ENCODE results near the gene DNAJB8.

Gene DNAJB8

GRCh38 chr3:128462341-128462910 is 4.3 kb downstream of the DNAJB8 start:
- H3K9ac ChIP-seq (ENCODE audit: insufficient read length): no peak overlapping the region
- TF ChIP-seq POLR2AphosphoS5 (IDR thresholded peaks at IDR 0.05; ENCODE audit: borderline replicate concordance, low read depth, low read length) (no peak), FOXP2 (optimal IDR thresholded peaks at IDR 0.05; ENCODE audit: control extremely low read depth, extremely low read length, insufficient read depth) (no peak), EZH2 (IDR thresholded peaks at IDR 0.05) (no peak)
- no peaks in the 10 kb centered on the region for H3K9me3 ChIP-seq (ENCODE audit: low read depth, low read length)
- H3K36me3 ChIP-seq (ENCODE audit: insufficient read depth, low read length): no peaks in the 10 kb centered on the region
- H3K27ac ChIP-seq: no peak overlapping the region
- DNase-seq (ENCODE audit: low read depth, low spot score): no peak
- no peak overlapping the region for H3K4me3 ChIP-seq

DNA sequence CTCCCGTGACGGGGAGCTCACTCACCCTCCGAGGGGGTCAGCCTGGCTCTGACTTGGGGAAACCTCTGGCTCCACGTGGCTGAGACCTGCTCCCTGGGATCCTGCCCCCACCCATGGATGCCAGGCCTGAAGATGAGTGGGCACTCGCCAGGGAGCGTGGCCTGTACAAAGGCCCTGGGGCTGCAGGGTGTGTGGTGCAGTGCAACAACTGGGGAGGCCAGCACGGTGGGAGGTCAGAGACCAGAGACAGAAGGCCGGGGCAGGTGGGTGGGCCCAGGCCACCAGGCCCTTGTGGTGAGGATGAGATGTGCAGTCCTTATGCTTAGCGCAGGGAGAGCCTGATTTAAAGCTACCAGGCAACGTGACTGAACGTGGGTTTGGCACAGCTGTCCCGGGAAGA is 5.0 kb downstream of the DNAJB8 start:
- DNase-seq (ENCODE audit: low read depth, low spot score): no peak
- Histone ChIP-seq H3K27ac (no peak overlapping the region), H3K36me3 (ENCODE audit: insufficient read depth, low read length) (no peaks in the 10 kb centered on the region), H3K9me3 (ENCODE audit: low read depth, low read length) (no peaks in the 10 kb centered on the region), H3K4me3 (no peak overlapping the region), H3K9ac (ENCODE audit: insufficient read length) (no peak overlapping the region)
- TF ChIP-seq POLR2AphosphoS5 (IDR thresholded peaks at IDR 0.05; ENCODE audit: borderline replicate concordance, low read depth, low read length) (no peak), EZH2 (IDR thresholded peaks at IDR 0.05) (no peak), FOXP2 (optimal IDR thresholded peaks at IDR 0.05; ENCODE audit: control extremely low read depth, extremely low read length, insufficient read depth) (no peak)

DNA sequence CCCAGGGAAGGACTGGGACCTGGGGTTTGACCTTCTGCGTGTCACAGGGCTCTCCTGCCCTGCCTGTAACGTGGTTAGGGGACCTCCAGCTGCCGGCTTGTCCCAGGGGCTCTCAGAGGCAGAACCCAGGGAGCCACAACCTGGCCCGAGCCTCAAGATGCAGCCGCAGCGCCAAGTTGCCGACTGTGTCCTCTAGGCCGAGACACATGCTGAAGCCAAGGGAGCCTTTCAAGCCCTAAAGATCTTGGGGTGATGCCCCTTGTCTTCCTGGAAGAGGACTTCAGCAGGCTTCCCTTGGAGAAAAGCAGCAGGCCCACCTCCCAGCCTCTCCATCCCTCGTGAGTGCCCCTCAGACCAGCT is 7.2 kb downstream of the DNAJB8 start:
- H3K4me3 ChIP-seq: no peak overlapping the region
- H3K27ac ChIP-seq: no peak overlapping the region
- H3K36me3 ChIP-seq (ENCODE audit: insufficient read depth, low read length): no peaks in the 10 kb centered on the region
- TF ChIP-seq EZH2 (IDR thresholded peaks at IDR 0.05): no peak
- no peak for TF ChIP-seq FOXP2 (optimal IDR thresholded peaks at IDR 0.05; ENCODE audit: control extremely low read depth, extremely low read length, insufficient read depth)
- TF ChIP-seq POLR2AphosphoS5 (IDR thresholded peaks at IDR 0.05; ENCODE audit: borderline replicate concordance, low read depth, low read length): no peak
- no peaks in the 10 kb centered on the region for H3K9me3 ChIP-seq (ENCODE audit: low read depth, low read length)
- no peak overlapping the region for H3K9ac ChIP-seq (ENCODE audit: insufficient read length)
- no peak for DNase-seq (ENCODE audit: low read depth, low spot score)

GRCh38 chr3:128458746-128459460 is 7.8 kb downstream of the DNAJB8 start:
- TF ChIP-seq EZH2 (IDR thresholded peaks at IDR 0.05) (no peak), FOXP2 (optimal IDR thresholded peaks at IDR 0.05; ENCODE audit: control extremely low read depth, extremely low read length, insufficient read depth) (no peak), POLR2AphosphoS5 (IDR thresholded peaks at IDR 0.05; ENCODE audit: borderline replicate concordance, low read depth, low read length) (no peak)
- Histone ChIP-seq H3K9me3 (ENCODE audit: low read depth, low read length) (no peaks in the 10 kb centered on the region), H3K36me3 (ENCODE audit: insufficient read depth, low read length) (no peaks in the 10 kb centered on the region), H3K9ac (ENCODE audit: insufficient read length) (no peak overlapping the region), H3K4me3 (no peak overlapping the region), H3K27ac (no peak overlapping the region)
- DNase-seq (ENCODE audit: low read depth, low spot score): no peak

DNA sequence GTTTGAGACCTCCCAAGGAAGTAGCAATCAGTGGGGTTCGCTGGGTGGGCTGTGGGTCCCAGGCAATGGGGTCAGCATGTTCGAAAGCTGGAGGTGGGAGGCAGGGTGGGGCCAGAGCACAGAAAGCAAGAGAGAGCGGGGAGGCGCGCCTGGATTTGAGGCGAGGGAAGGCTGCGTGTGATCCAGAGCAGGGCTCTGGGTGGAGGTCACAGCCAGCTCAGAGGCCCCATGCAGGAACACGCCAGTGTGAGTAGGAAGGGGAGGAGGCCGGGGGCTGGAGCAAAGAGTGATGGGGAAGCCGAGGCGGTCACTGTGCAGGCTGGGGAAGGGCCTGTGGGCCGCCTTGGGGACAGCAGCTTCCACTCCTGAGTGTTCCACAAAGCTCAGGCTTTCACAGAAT is 8.8 kb downstream of the DNAJB8 start:
- Histone ChIP-seq H3K9me3 (ENCODE audit: low read depth, low read length) (no peaks in the 10 kb centered on the region), H3K9ac (ENCODE audit: insufficient read length) (no peak overlapping the region), H3K27ac (no peak overlapping the region), H3K4me3 (no peak overlapping the region), H3K36me3 (ENCODE audit: insufficient read depth, low read length) (no peaks in the 10 kb centered on the region)
- DNase-seq (ENCODE audit: low read depth, low spot score): no peak
- TF ChIP-seq POLR2AphosphoS5 (IDR thresholded peaks at IDR 0.05; ENCODE audit: borderline replicate concordance, low read depth, low read length) (no peak), EZH2 (IDR thresholded peaks at IDR 0.05) (no peak)

DNA sequence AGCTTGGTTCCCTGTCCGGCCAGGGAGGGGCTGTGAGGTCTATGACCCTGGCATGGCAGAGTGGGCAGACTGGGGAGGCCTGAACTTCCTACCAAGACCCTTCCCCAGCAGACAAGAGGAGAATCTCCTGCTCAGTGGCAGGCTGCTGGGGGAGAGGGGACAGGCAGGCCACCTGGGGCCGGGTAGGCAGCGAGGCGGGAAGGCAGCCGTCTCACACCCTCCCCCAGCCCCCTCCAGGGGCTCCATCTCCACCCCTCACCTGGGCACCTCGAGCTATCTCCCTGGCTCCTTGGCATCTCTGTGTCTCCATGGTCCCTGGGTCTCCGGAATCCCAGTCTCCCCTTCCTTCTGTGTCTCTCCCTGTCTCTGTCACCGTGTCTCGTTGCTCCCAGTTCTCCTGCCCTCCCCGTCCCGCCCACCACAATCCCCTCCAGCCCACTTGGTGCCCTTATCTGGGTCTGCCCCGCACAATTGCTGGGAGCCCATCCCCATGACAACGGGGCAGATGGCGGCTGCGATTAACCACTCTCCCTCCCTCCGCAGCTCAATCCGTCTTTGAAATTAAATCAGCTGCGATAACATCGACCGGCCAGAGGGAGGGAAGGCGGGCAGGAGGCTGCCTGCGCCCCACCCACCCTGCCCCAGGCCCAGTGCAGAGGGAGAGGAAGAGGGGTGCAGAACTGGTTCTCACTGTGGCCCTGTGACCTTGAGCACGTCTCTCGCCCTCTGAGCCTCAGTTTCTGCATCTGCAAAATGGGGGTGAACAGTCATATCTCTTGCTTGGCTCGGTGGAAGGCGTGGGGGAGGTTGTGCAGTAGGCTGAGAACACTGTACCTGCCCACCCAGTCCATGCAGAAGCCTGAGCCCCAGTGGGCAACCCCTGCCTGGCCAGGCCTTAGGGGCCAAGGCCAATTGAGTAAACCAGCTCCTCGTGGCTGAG is 9.6 kb downstream of the DNAJB8 start:
- Histone ChIP-seq H3K36me3 (ENCODE audit: insufficient read depth, low read length) (no peaks in the 10 kb centered on the region), H3K27ac (no peak overlapping the region), H3K9ac (ENCODE audit: insufficient read length) (no peak overlapping the region), H3K9me3 (ENCODE audit: low read depth, low read length) (no peaks in the 10 kb centered on the region), H3K4me3 (no peak overlapping the region)
- TF ChIP-seq POLR2AphosphoS5 (IDR thresholded peaks at IDR 0.05; ENCODE audit: borderline replicate concordance, low read depth, low read length): no peak
- no peak for DNase-seq (ENCODE audit: low read depth, low spot score)

DNA sequence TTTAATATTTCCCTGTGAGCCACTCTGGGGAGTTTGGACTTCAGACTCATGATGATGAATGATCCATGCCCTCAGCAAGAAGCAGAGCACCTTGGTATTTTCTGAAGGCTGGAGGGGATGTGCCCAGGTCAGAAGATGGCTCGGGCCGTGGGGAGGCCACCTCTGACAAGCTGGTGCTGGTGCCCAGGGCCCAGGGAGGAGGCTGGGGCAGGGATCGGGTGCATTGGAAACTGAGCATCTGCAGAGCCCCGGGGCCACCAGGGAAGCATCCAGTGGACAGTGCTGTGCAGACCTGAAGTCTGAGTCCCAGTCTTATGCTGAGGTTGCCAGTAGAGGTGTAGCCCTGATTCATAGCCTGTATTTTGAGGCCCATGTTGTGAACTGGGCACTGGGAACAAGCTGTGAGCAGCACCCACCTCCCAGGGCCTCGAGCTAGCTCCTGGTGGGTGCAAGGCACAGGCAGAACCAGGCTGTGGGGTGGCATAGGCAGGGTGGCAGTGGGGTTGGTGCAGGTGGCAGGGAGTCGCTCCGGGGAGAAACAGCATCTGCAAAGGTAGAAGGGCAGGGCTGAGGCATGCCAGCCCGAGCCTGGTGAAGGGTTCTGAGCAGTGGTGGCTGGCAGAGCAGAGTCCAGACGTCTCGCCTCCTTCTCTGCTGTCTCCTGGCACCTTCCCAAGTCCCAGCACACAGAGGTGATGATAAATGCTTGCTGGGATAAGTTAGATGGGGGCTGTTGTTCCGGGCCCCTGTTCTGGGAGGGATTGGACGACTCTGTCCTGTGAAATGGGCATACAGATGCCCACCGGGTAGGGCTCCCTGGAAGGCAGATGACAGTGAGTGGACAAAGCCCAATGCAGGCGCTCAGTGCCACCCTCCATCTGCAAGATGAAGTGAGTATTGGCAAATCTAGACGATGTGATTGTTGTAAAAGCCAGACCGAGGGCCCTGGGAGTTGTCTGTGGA is 10.6 kb downstream of the DNAJB8 start:
- no peak for DNase-seq (ENCODE audit: low read depth, low spot score)
- Histone ChIP-seq H3K4me3 (no peak overlapping the region), H3K9ac (ENCODE audit: insufficient read length) (no peak overlapping the region), H3K9me3 (ENCODE audit: low read depth, low read length) (no peaks in the 10 kb centered on the region), H3K27ac (no peak overlapping the region), H3K36me3 (ENCODE audit: insufficient read depth, low read length) (no peaks in the 10 kb centered on the region)
- TF ChIP-seq FOXP2 (optimal IDR thresholded peaks at IDR 0.05; ENCODE audit: control extremely low read depth, extremely low read length, insufficient read depth): no peak
- TF ChIP-seq POLR2AphosphoS5 (IDR thresholded peaks at IDR 0.05; ENCODE audit: borderline replicate concordance, low read depth, low read length): no peak
- no peak for TF ChIP-seq EZH2 (IDR thresholded peaks at IDR 0.05)

DNA sequence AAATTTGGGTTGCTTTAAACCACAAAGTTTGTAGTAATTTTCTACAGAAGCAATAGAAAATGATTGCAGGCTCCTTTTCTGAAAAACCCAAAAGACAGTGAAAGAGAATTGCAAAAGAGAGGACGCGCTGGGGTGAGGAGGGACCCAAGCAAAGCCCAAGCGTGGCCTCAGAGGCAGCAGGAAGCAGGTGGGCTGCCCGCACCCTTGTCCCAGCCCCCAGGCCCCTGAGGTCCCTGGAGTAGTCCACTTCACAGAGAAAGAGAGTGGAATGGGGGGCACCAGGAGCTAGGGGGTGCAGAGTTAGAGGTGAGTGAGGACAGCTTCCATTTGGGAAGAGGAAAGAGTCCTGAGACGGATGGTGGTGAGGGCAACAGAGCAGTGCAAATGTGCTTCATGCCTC is 11.6 kb downstream of the DNAJB8 start:
- Histone ChIP-seq H3K9ac (ENCODE audit: insufficient read length) (no peak overlapping the region), H3K9me3 (ENCODE audit: low read depth, low read length) (no peaks in the 10 kb centered on the region), H3K36me3 (ENCODE audit: insufficient read depth, low read length) (no peaks in the 10 kb centered on the region), H3K4me3 (no peak overlapping the region), H3K27ac (no peak overlapping the region)
- TF ChIP-seq POLR2AphosphoS5 (IDR thresholded peaks at IDR 0.05; ENCODE audit: borderline replicate concordance, low read depth, low read length): no peak
- no peak for TF ChIP-seq EZH2 (IDR thresholded peaks at IDR 0.05)
- no peak for TF ChIP-seq FOXP2 (optimal IDR thresholded peaks at IDR 0.05; ENCODE audit: control extremely low read depth, extremely low read length, insufficient read depth)
- DNase-seq (ENCODE audit: low read depth, low spot score): no peak
